AG20443 (cell line): Measurements from ENCODE around the gene AFAP1L2.

Experiments
- DNase-seq: peaks from one replicate; pipeline ENCODE4 v3.0.0; 2012; ENCODE audit warnings: low spot score, mixed read lengths

AFAP1L2 gene

GRCh38 chr10:114311496-114312209 lies 92.6 kb downstream of the AFAP1L2 start:
- DNase-seq = no peak

- no peak for DNase-seq
Measured at GRCh38 chr10:114311023-114311422, 93.3 kb downstream of the AFAP1L2 start.

- no peak for DNase-seq
Measured at GRCh38 chr10:114310346-114310745, 94.0 kb downstream of the AFAP1L2 start.

GRCh38 chr10:114309364-114309651 lies 95.0 kb downstream of the AFAP1L2 start:
- DNase-seq = no peak

- DNase-seq = peak; percentile 69
Measured at GRCh38 chr10:114308531-114309363, 95.6 kb downstream of the AFAP1L2 start.

GRCh38 chr10:114307731-114308130 lies 96.6 kb downstream of the AFAP1L2 start:
- DNase-seq = no peak

- peak; percentile 88 for DNase-seq
Measured at GRCh38 chr10:114306116-114306973, 98.0 kb downstream of the AFAP1L2 start.

GRCh38 chr10:114305521-114305925 lies 98.8 kb downstream of the AFAP1L2 start:
- no peak for DNase-seq

- peak; percentile 56 for DNase-seq
Measured at GRCh38 chr10:114304571-114305421, 99.5 kb downstream of the AFAP1L2 start.

- peak; percentile 78 for DNase-seq
Measured at GRCh38 chr10:114304017-114304570, 100.2 kb downstream of the AFAP1L2 start.

GRCh38 chr10:114303556-114303955 lies 100.7 kb downstream of the AFAP1L2 start:
- DNase-seq = no peak

GRCh38 chr10:114301951-114302710 lies 102.2 kb downstream of the AFAP1L2 start:
- DNase-seq = no peak

- no peak for DNase-seq
Measured at GRCh38 chr10:114301177-114301576, 103.1 kb downstream of the AFAP1L2 start.

GRCh38 chr10:114300036-114300645 lies 104.2 kb downstream of the AFAP1L2 start:
- no peak for DNase-seq

GRCh38 chr10:114297136-114297705 lies 107.1 kb downstream of the AFAP1L2 start:
- no peak for DNase-seq

GRCh38 chr10:114295393-114295792 lies 108.9 kb downstream of the AFAP1L2 start:
- no peak for DNase-seq

- DNase-seq = no peak
Measured at GRCh38 chr10:114294549-114294948, 109.8 kb downstream of the AFAP1L2 start.

- DNase-seq = no peak
Measured at GRCh38 chr10:114293075-114293474, 111.2 kb downstream of the AFAP1L2 start.

GRCh38 chr10:114291516-114291915 lies 112.8 kb downstream of the AFAP1L2 start:
- no peak for DNase-seq

GRCh38 chr10:114291076-114291475 lies 113.2 kb downstream of the AFAP1L2 start:
- DNase-seq = no peak
